MM.1S (cell line): ENCODE measurements around the gene GLI1.

ENCODE experiments used
- DNase-seq: peaks from one replicate; pipeline ENCODE4 v3.0.0-alpha.2; 2015
- H2AFZ ChIP-seq: fragments of 300-600 bp; sonication (generic); 2 replicates; pipeline ENCODE4 v1.6.0; 2016; ENCODE audit warnings: antibody characterized with exemption, low read length
- H3F3A ChIP-seq: fragments of 300-600 bp; sonication (generic); 2 replicates; pipeline ENCODE4 v1.6.1; 2016; ENCODE audit warnings: mild to moderate bottlenecking, antibody characterized with exemption, low read length, moderate library complexity, mixed read lengths; ENCODE audit not compliant: insufficient read depth
- H3K27ac ChIP-seq: fragments of 300-600 bp; sonication (generic); 2 replicates; pipeline ENCODE4 v1.5.1; 2016; ENCODE audit warnings: mild to moderate bottlenecking, low read length
- H3K27me3 ChIP-seq: fragments of 300-600 bp; sonication (generic); replicated peaks from 2 replicates; pipeline ENCODE4 v1.6.0; 2016; ENCODE audit warnings: low read length; ENCODE audit not compliant: insufficient read depth
- H3K36me3 ChIP-seq: fragments of 300-600 bp; sonication (generic); replicated peaks from 2 replicates; pipeline ENCODE4 v1.6.1; 2016; ENCODE audit warnings: mild to moderate bottlenecking, low read length, mixed read lengths; ENCODE audit not compliant: insufficient read depth
- H3K4me1 ChIP-seq: fragments of 300-600 bp; sonication (generic); 2 replicates; pipeline ENCODE4 v1.6.1; 2016; ENCODE audit warnings: low read length, mixed read lengths
- H3K4me2 ChIP-seq: fragments of 300-600 bp; sonication (generic); 2 replicates; pipeline ENCODE4 v1.6.0; 2016; ENCODE audit warnings: low read depth, low read length
- H3K4me3 ChIP-seq: fragments of 300-600 bp; sonication (generic); 2 replicates; pipeline ENCODE4 v1.5.1; 2016; ENCODE audit warnings: low read length, mixed read lengths
- H3K79me2 ChIP-seq: fragments of 300-600 bp; sonication (generic); 2 replicates; pipeline ENCODE4 v1.6.1; 2016; ENCODE audit warnings: mixed run types, low read length, mixed read lengths
- H3K9ac ChIP-seq: fragments of 300-600 bp; sonication (generic); 2 replicates; pipeline ENCODE4 v1.6.1; 2016; ENCODE audit warnings: low read length, mixed read lengths
- H3K9me2 ChIP-seq: fragments of 300-600 bp; sonication (generic); replicated peaks from 2 replicates; pipeline ENCODE4 v1.6.1; 2016; ENCODE audit warnings: mild to moderate bottlenecking, low read length, mixed read lengths; ENCODE audit not compliant: insufficient read depth
- H3K9me3 ChIP-seq: fragments of 300-600 bp; sonication (generic); replicated peaks from 2 replicates; pipeline ENCODE4 v1.6.1; 2016; ENCODE audit warnings: mild to moderate bottlenecking, low read length, mixed read lengths; ENCODE audit not compliant: insufficient read depth
- H4K20me1 ChIP-seq: fragments of 300-600 bp; sonication (generic); 2 replicates; pipeline ENCODE4 v1.6.1; 2016; ENCODE audit warnings: mild to moderate bottlenecking, low read length, moderate library complexity, mixed read lengths; ENCODE audit not compliant: insufficient read depth
- CTCF ChIP-seq: fragments of 300-600 bp; sonication (generic); IDR thresholded peaks from 2 replicates; pipeline ENCODE4 v1.5.1; 2016; ENCODE audit warnings: antibody characterized with exemption, low read length, mixed read lengths
- EZH2 ChIP-seq: fragments of 300-600 bp; sonication (generic); optimal IDR thresholded peaks from 2 replicates; pipeline ENCODE3; 2017; ENCODE audit warnings: low read depth, mild to moderate bottlenecking, antibody characterized with exemption, low read length, mixed read lengths
- EZH2phosphoT487 ChIP-seq: fragments of 300-600 bp; sonication (generic); IDR thresholded peaks from 2 replicates; pipeline ENCODE4 v1.6.1; 2018; ENCODE audit warnings: antibody characterized with exemption, low read length

The GLI1 gene

GRCh38 chr12:57444744-57445143 lies 14.8 kb upstream of the GLI1 start:
- Histone ChIP-seq H3K36me3 (no peaks in the 10 kb centered on the region), H3K9ac (no peak overlapping the region), H2AFZ (no peak overlapping the region), H3K9me3 (no peaks in the 10 kb centered on the region), H3K9me2 (no peaks in the 10 kb centered on the region), H4K20me1 (no peaks in the 10 kb centered on the region), H3K79me2 (no peaks in the 10 kb centered on the region), H3K4me1 (no peaks in the 10 kb centered on the region), H3F3A (no peaks in the 10 kb centered on the region), H3K27ac (no peak overlapping the region), H3K27me3 (no peaks in the 10 kb centered on the region), H3K4me3 (no peak overlapping the region), H3K4me2 (no peak overlapping the region)
- TF ChIP-seq EZH2phosphoT487 (no peak), EZH2 (no peak), CTCF (no peak)
- no peak for DNase-seq

- no peaks in the 10 kb centered on the region for H3K4me1 ChIP-seq
- no peak overlapping the region for H3K4me2 ChIP-seq
- no peak for TF ChIP-seq EZH2phosphoT487
- no peak for TF ChIP-seq CTCF
- no peak for TF ChIP-seq EZH2
- no peak overlapping the region for H3K27ac ChIP-seq
- H3K27me3 ChIP-seq, result no peaks in the 10 kb centered on the region
- no peaks in the 10 kb centered on the region for H4K20me1 ChIP-seq
- no peaks in the 10 kb centered on the region for H3K36me3 ChIP-seq
- no peak overlapping the region for H2AFZ ChIP-seq
- no peaks in the 10 kb centered on the region for H3K79me2 ChIP-seq
- no peaks in the 10 kb centered on the region for H3F3A ChIP-seq
- DNase-seq, result no peak
- no peaks in the 10 kb centered on the region for H3K9me2 ChIP-seq
- no peak overlapping the region for H3K9ac ChIP-seq
- H3K9me3 ChIP-seq, result no peaks in the 10 kb centered on the region
- H3K4me3 ChIP-seq, result no peak overlapping the region
Measured at GRCh38 chr12:57446292-57446960, 13.2 kb upstream of the GLI1 start.

- Histone ChIP-seq H3F3A (no peaks in the 10 kb centered on the region), H3K4me1 (no peaks in the 10 kb centered on the region), H3K4me2 (no peak overlapping the region), H3K9me2 (no peaks in the 10 kb centered on the region), H4K20me1 (no peaks in the 10 kb centered on the region), H3K27ac (no peak overlapping the region), H3K79me2 (no peaks in the 10 kb centered on the region), H3K9ac (no peak overlapping the region), H3K9me3 (no peaks in the 10 kb centered on the region), H3K4me3 (no peak overlapping the region), H3K27me3 (no peaks in the 10 kb centered on the region), H2AFZ (no peak overlapping the region), H3K36me3 (no peaks in the 10 kb centered on the region)
- DNase-seq, result no peak
- TF ChIP-seq EZH2, result no peak
- TF ChIP-seq EZH2phosphoT487, result no peak
- no peak for TF ChIP-seq CTCF
Measured at GRCh38 chr12:57448669-57449068, 10.9 kb upstream of the GLI1 start.
